ENCODE data around the gene CTNNA1. TPM values are rescaled to one million over a fixed set of nuclear protein-coding genes. Genes with fewer than 3 reads are reported as not detected.
"Not testable (repeated sequence)": the region's sequence is repeated elsewhere in the genome, so short reads cannot be mapped to it uniquely, and the experiment has no call there.

Gene CTNNA1
- total RNA-seq, 1 experiment from 2014 or later, result 240 TPM

DNA sequence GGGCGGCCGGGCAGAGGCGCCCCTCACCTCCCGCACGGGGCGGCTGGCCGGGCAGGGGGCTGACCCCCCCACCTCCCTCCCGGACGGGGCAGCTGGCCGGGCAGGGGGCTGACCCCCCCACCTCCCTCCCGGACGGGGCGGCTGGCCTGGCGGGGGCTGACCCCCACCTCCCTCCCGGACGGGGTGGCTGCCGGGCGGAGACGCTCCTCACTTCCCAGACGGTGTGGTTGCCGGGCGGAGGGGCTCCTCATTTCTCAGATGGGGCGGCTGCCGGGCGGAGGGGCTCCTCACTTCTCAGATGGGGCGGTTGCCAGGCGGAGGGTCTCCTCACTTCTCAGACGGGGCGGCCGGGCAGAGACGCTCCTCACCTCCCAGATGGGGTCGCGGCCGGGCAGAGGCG, 57.6 kb downstream of the CTNNA1 start:
- not testable (repeated sequence) for DNase-seq (ENCODE audit: low read depth)

DNA sequence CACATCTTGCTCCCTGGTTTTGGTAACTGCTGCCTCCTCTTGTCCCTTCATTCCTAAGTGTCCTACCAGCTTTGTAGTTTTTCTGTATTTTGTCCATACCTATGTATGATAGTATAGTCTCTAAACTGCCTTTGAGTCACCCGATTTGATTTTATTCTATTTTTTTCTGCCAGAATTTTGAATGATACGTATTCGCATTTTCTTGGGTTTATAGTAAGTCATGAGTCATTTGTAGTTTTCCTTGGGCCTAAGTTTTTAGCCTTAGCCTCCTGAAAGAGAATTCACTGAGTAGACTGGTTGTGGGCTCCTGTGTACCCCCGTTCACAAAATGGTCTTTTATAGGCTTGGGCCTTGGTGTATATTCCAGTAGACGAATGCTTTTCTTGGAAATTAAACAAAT, 62.3 kb downstream of the CTNNA1 start:
- DNase-seq (ENCODE audit: low read depth), result no peak

DNA sequence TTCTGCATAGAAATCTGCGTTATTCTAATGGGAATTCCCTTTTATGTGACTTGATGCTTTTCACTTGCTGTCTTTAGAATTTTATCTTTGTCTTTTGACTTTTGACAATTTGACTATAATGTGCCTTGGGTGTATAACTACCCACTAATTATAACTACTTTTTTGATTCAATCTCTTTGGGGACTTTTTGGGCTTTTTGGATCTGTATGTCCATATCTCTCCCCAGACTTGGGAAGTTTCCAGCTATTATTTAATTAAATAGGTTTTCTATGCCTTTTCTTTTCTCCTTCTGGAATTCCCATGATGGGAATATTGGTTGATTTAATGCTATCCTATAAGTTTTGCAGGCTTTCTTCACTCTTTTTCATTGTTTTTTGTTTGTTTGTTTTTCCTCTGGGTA, 64.0 kb downstream of the CTNNA1 start:
- no peak for DNase-seq (ENCODE audit: low read depth)

DNA sequence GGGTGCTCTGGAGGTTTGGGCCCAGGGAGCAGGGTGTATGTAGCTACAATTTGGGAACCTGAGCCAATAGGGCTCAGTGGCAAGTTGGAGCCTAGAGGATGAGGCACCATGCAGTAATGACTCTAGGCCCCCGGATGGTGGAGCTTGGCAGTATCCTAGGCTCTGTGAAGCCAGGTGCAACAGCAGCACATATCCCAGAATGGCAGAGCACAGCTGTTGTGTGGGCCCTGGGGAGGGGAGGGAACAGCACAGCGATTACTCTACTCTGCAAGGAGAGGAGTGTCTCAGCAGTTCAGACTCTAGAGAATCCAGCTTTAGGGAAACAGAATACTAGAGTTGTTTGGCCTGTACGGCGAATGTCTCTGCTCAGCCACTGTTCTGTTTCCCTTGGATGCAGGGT, 65.9 kb downstream of the CTNNA1 start:
- no peak for DNase-seq (ENCODE audit: low read depth)

DNA sequence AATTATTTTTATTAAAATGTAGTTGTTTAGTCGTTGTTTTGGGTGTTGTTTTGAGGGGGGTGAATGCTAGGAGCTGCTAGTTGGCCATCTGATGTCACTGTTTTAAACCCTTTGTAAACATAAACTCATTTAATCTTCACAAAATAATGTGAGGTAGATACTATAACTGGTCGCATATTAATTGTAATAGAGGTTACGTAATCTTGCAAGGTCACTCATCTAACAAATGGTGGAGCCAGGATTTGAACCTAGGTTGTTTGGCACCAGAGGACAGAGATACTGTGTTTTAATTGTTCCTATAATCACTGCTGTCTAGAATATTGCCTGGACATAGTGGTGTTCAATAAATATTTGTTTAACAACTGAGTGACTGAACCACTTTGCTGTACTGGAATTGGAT, 67.5 kb downstream of the CTNNA1 start:
- no peak for DNase-seq (ENCODE audit: low read depth)

DNA sequence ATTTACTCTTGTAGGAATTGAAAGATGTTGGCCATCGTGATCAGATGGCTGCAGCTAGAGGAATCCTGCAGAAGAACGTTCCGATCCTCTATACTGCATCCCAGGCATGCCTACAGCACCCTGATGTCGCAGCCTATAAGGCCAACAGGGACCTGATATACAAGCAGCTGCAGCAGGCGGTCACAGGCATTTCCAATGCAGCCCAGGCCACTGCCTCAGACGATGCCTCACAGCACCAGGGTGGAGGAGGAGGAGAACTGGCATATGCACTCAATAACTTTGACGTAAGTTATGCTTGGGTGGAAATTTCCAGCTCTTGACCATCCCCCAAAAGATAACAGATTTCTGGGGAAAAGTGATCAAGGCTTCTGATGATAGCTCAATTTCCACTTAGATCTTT, 71.3 kb downstream of the CTNNA1 start:
- no peak for DNase-seq (ENCODE audit: low read depth)

DNA sequence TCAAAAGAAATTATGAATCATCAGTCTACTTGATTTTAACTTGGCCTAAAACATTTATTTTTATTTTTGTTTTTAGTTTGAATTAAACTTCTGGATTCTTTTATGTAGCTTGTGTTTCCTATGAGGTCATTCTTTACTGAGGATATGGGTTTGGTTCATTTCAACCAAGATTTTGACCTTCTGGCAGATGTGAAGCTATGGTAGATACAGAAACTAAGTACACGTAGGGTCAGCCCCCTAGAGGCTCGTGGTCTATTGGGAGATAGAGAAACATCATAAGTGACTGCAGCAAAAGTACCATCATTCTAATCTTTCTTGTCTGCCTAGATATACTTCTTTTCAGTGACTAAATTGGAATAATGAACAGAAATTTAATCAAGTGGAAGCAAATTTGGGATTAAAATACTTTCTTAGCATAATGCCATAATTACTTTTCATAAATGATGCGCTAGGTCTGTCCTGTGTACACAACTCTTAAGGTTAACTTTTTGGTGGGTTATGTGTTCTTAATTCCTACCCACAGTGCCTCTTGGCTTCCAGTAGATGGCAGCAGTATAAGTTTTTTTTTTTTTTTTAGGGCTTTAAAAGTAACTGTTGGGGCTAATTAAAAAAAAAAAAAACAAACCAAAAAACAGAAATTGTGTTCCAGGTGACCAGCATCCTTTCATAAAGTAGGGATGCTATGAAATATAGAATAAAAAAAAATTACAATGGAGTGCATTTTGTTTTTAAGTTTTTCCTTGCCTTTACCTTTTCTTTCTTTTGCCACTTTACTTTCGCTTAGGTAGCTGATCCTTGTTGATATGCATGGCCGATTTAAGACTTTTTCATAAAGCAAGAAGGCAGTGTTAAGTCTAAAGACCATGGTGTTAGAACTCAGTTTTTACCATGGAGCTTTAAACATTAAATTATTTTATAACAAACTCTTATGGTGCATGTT, 72.0 kb downstream of the CTNNA1 start:
- peak; percentile 14 for DNase-seq (ENCODE audit: low read depth)

DNA sequence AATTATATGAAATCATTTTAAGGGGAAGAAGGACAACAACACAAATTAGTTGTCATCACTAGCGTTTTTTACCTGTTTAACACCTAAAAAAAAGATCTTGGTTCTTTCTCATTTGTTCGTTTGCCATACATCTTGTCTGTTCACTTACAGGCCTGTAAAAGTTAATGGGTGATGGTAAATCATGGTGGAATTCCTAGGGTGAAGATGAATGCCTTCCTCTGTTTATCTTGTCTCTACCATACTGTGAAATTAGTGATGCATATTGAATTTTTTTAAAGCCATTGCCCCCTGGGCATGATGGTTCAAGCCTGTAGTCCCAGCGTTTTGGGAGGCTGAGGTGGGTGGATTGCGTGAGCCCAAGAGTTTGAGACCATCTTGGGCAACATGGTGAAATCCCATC, 75.3 kb downstream of the CTNNA1 start:
- DNase-seq (ENCODE audit: low read depth), result no peak

DNA sequence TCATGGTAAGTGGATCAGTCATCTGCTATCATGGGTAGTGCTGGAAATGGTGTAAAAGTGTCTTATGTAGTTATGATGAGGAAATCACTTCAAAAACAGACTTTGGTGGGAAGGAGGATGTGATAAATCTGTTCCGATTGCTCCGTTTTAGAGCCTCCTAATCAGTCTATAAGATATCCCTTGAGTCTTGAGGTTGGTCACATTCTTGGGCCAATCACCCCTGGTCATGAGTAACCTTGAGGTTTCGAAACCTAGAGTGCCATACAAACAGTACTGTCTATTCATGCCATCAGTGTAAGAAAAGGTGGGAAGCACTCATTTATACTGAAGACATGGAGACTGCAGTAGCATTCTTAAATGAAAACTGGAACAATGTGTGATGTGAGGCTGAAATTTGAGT, 76.1 kb downstream of the CTNNA1 start:
- DNase-seq (ENCODE audit: low read depth), result peak; percentile 40

DNA sequence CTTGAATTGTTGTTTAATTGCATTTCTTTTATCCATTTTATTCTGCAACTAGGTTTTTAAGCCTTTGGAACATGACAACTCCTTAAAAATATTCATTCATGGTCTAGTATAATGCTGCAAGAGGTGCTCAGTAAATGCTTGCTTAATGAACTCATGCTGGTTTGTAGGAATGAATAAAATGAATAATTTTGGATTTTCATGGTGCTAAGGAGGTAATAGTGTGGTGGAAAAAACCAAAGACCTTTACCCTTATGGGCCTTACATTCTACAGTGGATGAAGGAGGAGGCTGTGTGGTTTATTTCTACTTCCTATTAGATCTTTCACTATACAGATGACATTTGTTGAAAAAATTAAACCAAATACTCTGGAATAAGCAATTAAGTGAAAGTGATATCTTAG, 78.5 kb downstream of the CTNNA1 start:
- DNase-seq (ENCODE audit: low read depth), result no peak

DNA sequence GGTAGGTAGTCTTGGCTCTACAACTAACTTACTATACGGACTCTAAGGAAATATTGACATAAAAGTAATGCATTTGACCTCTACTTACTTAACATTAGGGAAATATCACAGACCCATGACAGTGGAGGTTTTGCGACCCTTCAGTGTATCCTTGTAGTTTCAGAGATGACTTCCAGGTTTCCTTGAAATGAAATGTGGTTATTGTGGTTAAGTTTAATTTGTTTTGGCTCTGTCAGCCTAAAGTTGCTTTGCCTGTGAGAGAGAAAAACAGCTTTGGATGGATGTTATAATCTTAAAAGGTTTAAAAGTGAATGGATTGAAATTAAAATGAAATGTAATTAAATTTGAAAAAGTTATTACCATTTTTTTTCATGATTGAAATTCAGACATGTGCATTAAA, 79.0 kb downstream of the CTNNA1 start:
- DNase-seq (ENCODE audit: low read depth), result peak; percentile 7

DNA sequence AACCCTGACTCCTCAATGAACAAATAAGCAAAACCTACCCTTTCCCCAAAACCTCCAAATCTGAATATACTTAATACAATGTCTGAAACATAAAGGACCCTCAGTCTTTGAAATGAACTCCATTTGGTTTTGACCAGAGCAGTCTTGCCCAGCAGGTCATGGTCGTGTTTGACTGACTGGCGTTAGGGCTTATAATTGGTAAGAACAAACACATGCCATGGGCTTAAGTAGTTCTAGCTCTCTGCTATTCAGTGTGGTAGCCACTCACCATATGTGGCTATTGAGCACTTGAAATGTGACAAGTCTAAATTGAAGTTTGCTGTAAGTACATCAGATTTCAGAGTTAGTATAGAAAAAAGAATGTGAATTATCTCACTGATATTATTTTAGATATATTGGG, 79.9 kb downstream of the CTNNA1 start:
- DNase-seq (ENCODE audit: low read depth), result no peak

DNA sequence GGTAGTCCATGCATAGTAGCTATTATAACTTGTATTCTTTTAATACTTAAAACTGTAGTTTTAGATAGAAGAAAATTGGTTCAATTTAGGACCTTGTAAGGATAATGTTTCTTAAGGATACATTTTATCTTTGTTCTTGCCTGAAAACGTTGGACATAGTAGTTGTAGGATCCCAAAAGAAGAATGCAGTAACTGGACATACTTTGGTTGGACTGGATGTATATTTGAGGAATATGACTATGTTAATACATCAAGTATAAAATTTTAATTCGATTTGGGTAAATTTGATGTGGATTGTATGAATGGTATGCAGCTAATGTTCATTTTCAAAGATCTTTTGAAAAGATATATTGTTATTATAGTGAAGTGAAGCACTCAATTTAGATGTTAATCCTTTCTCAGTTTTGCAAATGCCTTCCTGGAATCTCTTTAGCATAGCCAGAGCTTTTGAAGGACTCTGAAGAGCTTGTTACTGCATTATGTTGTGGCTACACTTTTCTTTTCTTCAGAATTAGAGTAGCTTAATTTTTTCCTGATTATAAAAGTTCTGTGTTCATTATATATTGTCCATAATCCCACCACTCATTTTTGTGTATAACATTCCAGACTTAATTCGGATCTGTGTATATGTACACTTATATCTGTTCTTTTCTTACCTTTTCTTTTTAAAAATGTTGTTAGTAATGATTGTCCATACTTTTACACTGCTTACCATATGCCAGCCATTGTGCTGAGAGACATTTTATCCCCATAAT, 80.7 kb downstream of the CTNNA1 start:
- DNase-seq (ENCODE audit: low read depth), result no peak

DNA sequence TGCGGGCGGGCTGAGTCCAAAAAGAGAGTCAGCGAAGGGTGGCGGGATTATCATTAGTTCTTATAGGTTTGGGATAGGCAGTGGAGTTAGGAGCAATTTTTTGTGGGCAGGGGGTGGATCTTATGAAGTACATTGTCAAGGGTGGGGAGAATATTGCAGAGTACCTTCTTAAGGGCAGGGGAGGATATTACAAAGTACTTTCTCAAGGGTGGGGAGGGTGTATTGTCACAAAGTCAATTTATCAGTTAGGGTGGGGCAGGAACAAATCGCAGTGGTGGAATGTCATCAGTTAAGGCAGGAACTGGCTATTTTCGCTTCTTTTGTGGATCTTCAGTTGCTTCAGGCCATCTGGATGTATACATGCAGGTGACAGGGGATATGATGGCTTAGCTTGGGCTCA, 81.6 kb downstream of the CTNNA1 start:
- DNase-seq (ENCODE audit: low read depth), result not testable (repeated sequence)

DNA sequence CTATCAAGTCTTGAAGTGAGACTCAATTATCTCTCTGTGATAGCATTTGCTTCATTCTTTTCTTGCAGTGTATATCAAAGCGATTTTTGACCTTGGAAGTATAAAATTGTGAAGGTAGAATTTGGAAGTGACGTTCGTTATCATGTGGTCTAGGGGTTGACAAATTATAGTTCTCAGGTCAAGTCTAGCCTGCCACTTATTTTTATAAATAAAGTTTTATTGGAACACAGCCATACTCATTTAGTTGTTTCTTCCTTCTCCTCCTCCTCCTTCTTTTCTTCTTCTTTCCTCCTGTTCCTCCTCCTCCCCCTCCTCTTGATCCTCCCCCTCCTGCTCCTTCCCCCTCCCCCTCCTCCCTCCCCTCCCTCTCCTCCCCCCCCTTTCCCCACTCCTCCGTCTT, 83.9 kb downstream of the CTNNA1 start:
- DNase-seq (ENCODE audit: low read depth), result no peak

DNA sequence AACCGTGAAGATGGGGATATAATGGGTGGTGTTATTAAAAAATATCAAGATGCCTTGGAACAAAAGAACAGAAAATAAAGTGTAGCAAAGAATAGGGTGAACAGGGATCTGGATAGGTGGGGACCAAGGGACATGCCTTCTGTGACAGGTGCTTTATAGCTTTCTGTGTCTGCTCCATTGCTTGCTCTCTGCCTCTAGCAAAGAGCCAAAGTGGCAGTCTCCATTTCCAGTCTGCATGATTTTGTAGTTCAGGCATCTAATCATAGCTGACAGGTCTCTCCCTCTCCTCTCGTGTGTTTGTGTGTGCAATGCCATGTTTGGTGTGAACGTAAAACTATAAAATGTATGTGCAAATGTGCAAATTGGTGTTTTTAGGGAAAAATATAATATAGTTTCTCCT, 86.9 kb downstream of the CTNNA1 start:
- no peak for DNase-seq (ENCODE audit: low read depth)

DNA sequence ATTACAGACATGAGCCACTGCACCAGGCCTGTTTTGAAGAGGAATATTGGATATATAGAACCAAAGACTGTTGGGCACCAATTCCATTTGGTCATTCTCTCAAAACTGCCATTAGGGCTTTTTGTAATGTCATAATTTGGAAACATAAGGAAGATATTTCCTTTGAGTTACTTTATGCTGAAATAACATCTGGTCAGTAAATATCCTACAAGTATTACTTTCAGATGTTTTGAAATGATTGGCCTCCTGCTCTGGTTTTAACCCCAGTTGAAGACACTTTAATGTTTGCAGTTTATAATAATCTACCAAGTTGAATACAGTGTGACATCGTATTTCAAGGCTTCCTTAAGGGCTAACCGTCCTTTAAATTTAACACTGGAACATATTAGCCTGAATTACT, 88.3 kb downstream of the CTNNA1 start:
- no peak for DNase-seq (ENCODE audit: low read depth)

DNA sequence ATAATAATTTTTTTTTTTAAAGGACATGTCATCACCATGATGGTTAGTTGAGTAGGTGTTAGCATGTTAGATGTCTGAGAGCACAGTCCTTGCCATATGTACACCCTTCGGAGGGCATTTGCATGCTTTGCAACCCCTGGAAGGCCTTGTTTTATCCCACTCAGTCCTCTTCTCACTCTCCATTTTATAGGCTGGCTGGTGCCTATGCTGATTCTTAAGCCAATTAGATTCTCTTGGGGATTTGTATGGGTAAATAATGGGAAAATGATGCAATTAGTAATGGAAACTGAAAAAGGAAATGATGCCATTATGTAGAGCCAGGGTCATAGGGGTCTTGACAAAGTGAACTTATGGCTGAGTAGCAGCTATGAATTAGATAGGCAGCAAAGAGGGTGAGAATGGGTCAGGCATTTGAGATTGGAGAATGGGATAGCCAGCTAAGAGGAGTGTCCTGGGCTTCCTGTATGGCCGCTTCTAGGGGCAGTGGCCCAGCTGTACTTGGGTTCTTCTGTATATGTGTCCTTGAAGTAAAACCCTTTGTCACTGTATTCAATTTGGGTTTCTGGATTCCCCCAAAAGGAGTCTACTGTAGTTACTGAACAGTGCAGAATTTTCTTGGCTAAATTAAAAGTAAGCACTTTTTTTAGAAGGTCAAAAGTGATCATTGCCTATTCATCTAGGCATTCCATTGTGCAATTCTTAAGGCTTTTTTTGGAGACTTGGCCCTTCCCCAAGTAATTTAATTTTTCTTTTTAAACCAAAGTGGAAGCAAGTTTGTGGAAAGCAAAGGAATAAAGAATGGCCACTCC, 90.3 kb downstream of the CTNNA1 start:
- no peak for DNase-seq (ENCODE audit: low read depth)

DNA sequence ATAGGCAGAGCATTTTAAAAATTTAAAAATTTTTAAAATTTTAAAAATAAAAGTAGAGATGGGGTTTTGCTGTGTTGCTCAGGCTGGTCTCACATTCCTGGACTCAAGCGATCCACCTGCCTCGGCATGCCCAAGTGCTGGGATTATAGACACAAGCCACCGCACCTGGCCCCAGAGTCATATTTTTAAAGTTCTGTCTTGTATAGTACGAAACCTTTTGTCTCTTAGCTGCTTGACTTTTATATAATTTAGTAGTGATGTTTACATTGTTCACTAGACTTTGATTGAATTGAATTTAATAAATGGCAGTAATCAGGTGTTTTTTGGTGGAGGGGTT, 90.9 kb downstream of the CTNNA1 start:
- DNase-seq (ENCODE audit: low read depth), result no peak

DNA sequence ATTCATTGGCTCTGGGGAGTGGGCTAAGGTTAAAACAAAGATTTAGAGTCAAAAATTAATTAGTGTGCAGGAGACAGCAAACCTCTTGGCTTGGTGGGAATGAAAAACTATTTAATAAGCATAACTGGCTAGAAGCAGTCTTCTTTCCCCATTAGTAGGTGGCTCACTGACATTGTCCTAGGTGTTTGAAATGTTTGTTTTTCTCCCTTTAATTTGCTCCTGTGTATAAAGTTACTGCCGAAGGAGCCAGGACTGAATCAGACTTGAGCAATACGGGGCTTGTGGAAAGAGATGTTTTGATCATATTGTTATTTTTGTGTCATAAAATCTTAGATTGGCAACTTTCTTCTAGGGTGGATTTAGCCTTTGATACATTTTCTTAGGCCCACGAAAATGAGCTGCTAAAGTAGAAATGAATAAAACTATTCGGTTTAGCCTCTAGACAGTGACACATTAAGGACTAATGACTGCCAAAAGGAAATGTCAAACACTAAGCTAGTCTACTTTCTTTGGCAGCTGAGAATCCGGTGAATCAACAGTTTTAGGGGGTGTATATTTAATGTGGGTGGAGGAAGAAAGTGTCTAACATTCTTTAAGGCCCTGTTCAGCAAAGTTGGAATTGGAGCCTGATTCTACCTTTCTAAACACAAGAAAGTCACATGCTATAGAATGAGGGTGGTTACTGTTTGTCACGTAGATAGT, 91.7 kb downstream of the CTNNA1 start:
- DNase-seq (ENCODE audit: low read depth), result peak; percentile 80

DNA sequence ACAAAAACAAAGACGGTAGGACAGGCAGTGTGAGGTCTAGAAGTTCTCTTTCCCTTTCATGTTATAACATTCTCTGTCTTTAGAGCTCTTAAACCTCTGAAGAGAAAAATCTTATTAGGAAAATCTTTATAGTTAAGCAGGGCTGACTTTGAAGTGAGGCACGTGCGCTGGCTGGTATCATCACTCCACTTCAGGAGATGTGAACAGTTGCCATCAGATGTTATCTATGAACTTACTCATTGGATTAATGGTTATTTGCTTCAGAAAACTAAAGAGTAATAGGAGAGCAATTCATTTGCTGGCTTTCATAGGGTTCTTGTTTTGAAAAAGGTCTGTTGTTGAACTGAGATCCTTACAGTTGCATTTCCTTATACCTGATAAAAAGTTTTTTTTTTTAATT, 96.2 kb downstream of the CTNNA1 start:
- no peak for DNase-seq (ENCODE audit: low read depth)
